ENCODE results near the gene FOXL3. TPM values are rescaled to one million over a fixed set of nuclear protein-coding genes. Genes with fewer than 3 reads are reported as not detected.

Gene FOXL3
- total RNA-seq, 4 donors from 2014 or later: not detected

DNA sequence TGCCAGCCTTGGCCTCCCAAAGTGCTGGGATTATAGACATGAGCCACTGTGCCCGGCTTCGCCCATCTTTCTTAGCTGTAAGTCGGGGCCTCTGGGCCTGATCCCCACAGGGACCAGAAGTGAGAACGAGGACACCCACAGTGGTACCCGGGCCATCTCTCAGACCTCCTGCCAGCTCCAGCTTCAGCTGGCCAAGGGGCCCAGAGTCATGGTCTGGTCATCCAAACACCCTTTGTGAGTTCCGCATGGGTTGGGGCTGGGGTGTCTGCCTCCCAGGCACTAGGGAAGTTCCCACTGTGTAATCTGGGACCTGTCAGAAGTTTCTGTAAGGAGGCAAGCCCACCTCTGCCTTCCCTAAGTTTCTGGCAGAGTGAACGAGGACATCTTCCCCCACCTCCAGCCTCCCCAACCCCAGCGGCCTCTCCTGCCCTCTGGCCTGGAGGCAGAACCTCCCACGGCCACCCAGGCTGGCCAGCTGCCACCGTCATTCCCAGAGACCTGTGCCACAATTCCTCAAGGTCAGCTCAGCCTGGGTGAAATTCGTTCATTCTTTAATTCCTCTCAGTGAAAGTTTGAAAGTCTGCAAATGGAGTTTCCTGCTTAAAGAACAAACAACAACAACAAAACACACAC, 19.5 kb upstream of the FOXL3 start:
- DNase-seq (ENCODE audit: low spot score in 2 of 2): no peak

GRCh38 chr7:271266-272107, 18.5 kb upstream of the FOXL3 start:
- Histone ChIP-seq H3K4me1 (no peaks in the 10 kb centered on the region), H3K27ac (no peak overlapping the region), H3K27me3 (peaks cover 0 to 6% of the 10 kb centered on the region in 2 donors), H3K9me3 (peaks cover 0 to 38% (median 0%) of the 10 kb centered on the region in 4 donors), H3K4me3 (no peak overlapping the region), H3K36me3 (no peaks in the 10 kb centered on the region)
- TF ChIP-seq EP300 (IDR thresholded peaks at IDR 0.05) (no peak), POLR2A (IDR thresholded peaks at IDR 0.05) (no peak), CTCF (IDR thresholded peaks at IDR 0.05) (no peak)
- WGBS, 2 donors: 70 to 72% methylated on average over 14 of the region's 14 CpGs
- DNase-seq (ENCODE audit: low spot score in 2 of 2): no peak

More for the DNA sequence above, 19.5 kb upstream of the FOXL3 start:
- Histone ChIP-seq H3K36me3 (no peaks in the 10 kb centered on the region), H3K27ac (no peak overlapping the region), H3K27me3 (peaks cover 0 to 6% of the 10 kb centered on the region in 2 donors), H3K4me1 (no peaks in the 10 kb centered on the region), H3K9me3 (peaks cover 0 to 29% (median 0%) of the 10 kb centered on the region in 4 donors), H3K4me3 (no peak overlapping the region)
- TF ChIP-seq CTCF (IDR thresholded peaks at IDR 0.05) (no peak), POLR2A (IDR thresholded peaks at IDR 0.05) (no peak)
- 66 to 67% methylated on average over 11 of the region's 11 CpGs for WGBS, 2 donors

DNA sequence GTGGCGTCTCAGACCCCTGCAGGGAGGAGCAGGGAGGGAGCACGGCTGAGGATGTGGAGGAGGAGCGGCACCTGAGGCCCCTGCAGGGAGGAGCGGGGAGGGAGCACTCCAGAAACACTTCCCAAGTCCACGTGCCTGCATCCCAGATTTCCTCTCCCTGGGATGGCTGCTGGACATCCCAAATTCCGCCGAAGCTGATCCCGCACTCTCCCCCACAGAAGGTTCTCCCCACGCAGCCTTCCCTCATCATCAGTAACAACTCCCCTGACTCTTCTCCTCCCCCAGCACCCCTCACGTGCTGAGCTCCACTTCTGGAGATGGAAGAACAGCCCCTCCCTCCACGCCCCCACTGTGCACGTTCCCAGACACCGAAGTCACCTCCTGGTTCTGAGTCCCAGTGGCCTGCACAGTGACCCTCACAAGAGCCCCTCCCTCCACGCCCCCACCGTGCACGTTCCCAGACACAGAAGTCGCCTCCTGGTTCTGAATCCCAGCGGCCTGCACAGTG, 17.8 kb upstream of the FOXL3 start:
- no peak for DNase-seq (ENCODE audit: low spot score in 2 of 2)
- Histone ChIP-seq H3K4me1 (no peaks in the 10 kb centered on the region), H3K27ac (no peak overlapping the region), H3K4me3 (no peak overlapping the region), H3K27me3 (peaks cover 0 to 6% of the 10 kb centered on the region in 2 donors), H3K9me3 (peaks cover 0 to 44% (median 0%) of the 10 kb centered on the region in 4 donors), H3K36me3 (no peaks in the 10 kb centered on the region)
- WGBS, 2 donors: 71 to 79% methylated on average over 18 of the region's 18 CpGs
- no peak for TF ChIP-seq CTCF (IDR thresholded peaks at IDR 0.05)
- no peak for TF ChIP-seq POLR2A (IDR thresholded peaks at IDR 0.05)
- TF ChIP-seq EP300 (IDR thresholded peaks at IDR 0.05): no peak

- no peak for DNase-seq (ENCODE audit: low spot score in 2 of 2)
- no peaks in the 10 kb centered on the region for H3K4me1 ChIP-seq
- no peak for TF ChIP-seq CTCF (IDR thresholded peaks at IDR 0.05)
- TF ChIP-seq POLR2A (IDR thresholded peaks at IDR 0.05): no peak
- TF ChIP-seq EP300 (IDR thresholded peaks at IDR 0.05): no peak
- peaks cover 0 to 49% (median 0%) of the 10 kb centered on the region in 4 donors for H3K9me3 ChIP-seq
- 82 to 84% methylated on average over 14 of the region's 14 CpGs for WGBS, 2 donors
- no peaks in the 10 kb centered on the region for H3K36me3 ChIP-seq
- no peak overlapping the region for H3K4me3 ChIP-seq
- no peak overlapping the region for H3K27ac ChIP-seq
- H3K27me3 ChIP-seq: peaks cover 0 to 6% of the 10 kb centered on the region in 2 donors
Measured at GRCh38 chr7:272631-273030, 17.3 kb upstream of the FOXL3 start.

DNA sequence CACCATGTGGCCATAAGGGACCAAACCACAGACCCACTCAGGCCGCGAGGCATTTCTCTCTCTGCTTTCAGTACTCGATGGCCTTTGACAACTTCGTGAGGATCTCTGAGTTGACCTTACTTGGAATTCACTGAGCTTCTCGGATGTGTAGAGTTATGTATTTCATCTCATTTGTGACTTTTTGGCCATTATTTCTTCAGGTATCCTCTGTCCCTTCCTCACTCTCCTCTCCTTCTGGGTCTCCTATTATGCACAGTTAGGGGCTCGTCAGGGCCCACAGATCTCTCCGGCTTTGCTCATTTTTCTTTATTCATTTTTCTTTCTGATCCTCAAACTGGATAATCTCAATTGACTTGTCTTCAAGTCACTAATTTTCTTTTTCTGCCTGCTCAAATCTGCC, 16.6 kb upstream of the FOXL3 start:
- TF ChIP-seq EP300 (IDR thresholded peaks at IDR 0.05) (no peak), CTCF (IDR thresholded peaks at IDR 0.05) (no peak), POLR2A (IDR thresholded peaks at IDR 0.05) (no peak)
- DNase-seq (ENCODE audit: low spot score in 2 of 2): no peak
- 94 to 98% methylated on average over 7 of the region's 7 CpGs for WGBS, 2 donors
- no peaks in the 10 kb centered on the region for H3K36me3 ChIP-seq
- no peaks in the 10 kb centered on the region for H3K4me1 ChIP-seq
- peaks cover 0 to 50% (median 0%) of the 10 kb centered on the region in 4 donors for H3K9me3 ChIP-seq
- H3K4me3 ChIP-seq: no peak overlapping the region
- peaks cover 0 to 6% of the 10 kb centered on the region in 2 donors for H3K27me3 ChIP-seq
- no peak overlapping the region for H3K27ac ChIP-seq
